ENCODE data around the gene BTF3. TPM values are rescaled to one million over a fixed set of nuclear protein-coding genes. Genes with fewer than 3 reads are reported as not detected.

Gene BTF3
- total and polyA plus RNA-seq, 2 of the 13 experiments (the other 11 are each of a cell fraction or from before 2014, with no cell fraction given): 557 to 698 TPM

DNA sequence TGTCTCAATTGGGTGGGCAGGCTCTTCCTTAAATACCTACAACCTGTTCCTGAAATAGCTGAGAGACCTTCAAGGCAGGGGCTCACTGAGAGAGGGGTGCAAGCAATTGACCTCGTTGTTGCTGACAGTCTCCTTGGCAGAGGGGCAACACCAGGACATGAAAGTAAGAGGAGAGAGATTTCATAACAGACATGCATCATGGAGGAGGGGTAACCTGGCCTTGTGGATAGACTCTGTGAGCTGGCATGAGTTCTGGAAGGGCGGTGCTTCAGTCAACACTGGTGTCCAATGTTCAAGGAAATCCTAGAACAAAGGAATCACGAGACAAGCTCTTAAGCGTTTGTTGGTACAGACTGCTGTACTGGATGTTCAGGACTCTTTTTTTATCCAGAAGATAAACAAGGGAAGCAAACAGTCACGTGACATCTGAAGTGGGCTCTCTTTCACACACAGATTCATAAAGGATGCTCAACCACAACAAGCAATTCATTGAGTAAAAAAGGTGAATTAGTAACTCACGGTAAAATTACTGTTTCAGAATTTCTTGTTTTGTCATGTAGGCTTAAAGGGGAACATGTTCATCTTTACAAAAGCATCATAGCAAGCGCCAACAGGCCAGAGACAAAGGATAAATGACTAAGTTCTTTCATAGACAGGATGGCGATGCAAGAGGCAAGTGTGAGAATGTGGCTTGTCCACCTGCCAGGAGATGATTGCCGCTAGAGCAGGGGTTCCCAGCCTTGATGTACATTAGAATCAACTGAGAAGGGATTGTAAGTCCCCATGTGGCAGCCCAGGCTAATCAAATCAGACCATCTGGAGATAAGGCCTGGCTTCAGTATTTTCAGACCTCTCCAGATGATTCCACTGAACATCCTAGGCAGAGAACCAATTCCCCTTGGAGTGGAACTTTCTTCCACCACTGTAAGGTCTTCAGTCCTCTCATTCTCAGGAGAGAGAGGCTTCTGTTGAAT is 46.5 kb downstream of the BTF3 start (continued):
- TF ChIP-seq, protein P1, sequence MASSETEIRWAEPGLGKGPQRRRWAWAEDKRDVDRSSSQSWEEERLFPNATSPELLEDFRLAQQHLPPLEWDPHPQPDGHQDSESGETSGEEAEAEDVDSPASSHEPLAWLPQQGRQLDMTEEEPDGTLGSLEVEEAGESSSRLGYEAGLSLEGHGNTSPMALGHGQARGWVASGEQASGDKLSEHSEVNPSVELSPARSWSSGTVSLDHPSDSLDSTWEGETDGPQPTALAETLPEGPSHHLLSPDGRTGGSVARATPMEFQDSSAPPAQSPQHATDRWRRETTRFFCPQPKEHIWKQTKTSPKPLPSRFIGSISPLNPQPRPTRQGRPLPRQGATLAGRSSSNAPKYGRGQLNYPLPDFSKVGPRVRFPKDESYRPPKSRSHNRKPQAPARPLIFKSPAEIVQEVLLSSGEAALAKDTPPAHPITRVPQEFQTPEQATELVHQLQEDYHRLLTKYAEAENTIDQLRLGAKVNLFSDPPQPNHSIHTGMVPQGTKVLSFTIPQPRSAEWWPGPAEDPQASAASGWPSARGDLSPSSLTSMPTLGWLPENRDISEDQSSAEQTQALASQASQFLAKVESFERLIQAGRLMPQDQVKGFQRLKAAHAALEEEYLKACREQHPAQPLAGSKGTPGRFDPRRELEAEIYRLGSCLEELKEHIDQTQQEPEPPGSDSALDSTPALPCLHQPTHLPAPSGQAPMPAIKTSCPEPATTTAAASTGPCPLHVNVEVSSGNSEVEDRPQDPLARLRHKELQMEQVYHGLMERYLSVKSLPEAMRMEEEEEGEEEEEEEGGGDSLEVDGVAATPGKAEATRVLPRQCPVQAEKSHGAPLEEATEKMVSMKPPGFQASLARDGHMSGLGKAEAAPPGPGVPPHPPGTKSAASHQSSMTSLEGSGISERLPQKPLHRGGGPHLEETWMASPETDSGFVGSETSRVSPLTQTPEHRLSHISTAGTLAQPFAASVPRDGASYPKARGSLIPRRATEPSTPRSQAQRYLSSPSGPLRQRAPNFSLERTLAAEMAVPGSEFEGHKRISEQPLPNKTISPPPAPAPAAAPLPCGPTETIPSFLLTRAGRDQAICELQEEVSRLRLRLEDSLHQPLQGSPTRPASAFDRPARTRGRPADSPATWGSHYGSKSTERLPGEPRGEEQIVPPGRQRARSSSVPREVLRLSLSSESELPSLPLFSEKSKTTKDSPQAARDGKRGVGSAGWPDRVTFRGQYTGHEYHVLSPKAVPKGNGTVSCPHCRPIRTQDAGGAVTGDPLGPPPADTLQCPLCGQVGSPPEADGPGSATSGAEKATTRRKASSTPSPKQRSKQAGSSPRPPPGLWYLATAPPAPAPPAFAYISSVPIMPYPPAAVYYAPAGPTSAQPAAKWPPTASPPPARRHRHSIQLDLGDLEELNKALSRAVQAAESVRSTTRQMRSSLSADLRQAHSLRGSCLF (CRISPR knock-in tag; IDR thresholded peaks at IDR 0.05; ENCODE audit: borderline replicate concordance): no peak
- TF ChIP-seq HOXA5 (CRISPR knock-in tag; IDR thresholded peaks at IDR 0.05) (0 out of 2 replicates have a peak, but pooled peaks have one; percentile 33), ZNF891 (CRISPR knock-in tag; IDR thresholded peaks at IDR 0.05) (no peak), TAF1 (CRISPR knock-in tag; IDR thresholded peaks at IDR 0.05) (peak; percentile 11), ZNF101 (CRISPR knock-in tag; IDR thresholded peaks at IDR 0.05; ENCODE audit: borderline replicate concordance, low read depth) (0 out of 2 replicates have a peak, but pooled peaks have one; percentile 44), ZNF354B (CRISPR knock-in tag; IDR thresholded peaks at IDR 0.05) (0 out of 2 replicates have a peak, but pooled peaks have one; percentile 28)
- TF ChIP-seq, protein P2, sequence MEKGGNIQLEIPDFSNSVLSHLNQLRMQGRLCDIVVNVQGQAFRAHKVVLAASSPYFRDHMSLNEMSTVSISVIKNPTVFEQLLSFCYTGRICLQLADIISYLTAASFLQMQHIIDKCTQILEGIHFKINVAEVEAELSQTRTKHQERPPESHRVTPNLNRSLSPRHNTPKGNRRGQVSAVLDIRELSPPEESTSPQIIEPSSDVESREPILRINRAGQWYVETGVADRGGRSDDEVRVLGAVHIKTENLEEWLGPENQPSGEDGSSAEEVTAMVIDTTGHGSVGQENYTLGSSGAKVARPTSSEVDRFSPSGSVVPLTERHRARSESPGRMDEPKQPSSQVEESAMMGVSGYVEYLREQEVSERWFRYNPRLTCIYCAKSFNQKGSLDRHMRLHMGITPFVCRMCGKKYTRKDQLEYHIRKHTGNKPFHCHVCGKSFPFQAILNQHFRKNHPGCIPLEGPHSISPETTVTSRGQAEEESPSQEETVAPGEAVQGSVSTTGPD (CRISPR knock-in tag; IDR thresholded peaks at IDR 0.05): no peak
- TF ChIP-seq, protein P3, sequence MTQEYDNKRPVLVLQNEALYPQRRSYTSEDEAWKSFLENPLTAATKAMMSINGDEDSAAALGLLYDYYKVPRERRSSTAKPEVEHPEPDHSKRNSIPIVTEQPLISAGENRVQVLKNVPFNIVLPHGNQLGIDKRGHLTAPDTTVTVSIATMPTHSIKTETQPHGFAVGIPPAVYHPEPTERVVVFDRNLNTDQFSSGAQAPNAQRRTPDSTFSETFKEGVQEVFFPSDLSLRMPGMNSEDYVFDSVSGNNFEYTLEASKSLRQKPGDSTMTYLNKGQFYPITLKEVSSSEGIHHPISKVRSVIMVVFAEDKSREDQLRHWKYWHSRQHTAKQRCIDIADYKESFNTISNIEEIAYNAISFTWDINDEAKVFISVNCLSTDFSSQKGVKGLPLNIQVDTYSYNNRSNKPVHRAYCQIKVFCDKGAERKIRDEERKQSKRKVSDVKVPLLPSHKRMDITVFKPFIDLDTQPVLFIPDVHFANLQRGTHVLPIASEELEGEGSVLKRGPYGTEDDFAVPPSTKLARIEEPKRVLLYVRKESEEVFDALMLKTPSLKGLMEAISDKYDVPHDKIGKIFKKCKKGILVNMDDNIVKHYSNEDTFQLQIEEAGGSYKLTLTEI (CRISPR knock-in tag; conservative IDR thresholded peaks at IDR 0.05): no peak
- TF ChIP-seq, protein P4, sequence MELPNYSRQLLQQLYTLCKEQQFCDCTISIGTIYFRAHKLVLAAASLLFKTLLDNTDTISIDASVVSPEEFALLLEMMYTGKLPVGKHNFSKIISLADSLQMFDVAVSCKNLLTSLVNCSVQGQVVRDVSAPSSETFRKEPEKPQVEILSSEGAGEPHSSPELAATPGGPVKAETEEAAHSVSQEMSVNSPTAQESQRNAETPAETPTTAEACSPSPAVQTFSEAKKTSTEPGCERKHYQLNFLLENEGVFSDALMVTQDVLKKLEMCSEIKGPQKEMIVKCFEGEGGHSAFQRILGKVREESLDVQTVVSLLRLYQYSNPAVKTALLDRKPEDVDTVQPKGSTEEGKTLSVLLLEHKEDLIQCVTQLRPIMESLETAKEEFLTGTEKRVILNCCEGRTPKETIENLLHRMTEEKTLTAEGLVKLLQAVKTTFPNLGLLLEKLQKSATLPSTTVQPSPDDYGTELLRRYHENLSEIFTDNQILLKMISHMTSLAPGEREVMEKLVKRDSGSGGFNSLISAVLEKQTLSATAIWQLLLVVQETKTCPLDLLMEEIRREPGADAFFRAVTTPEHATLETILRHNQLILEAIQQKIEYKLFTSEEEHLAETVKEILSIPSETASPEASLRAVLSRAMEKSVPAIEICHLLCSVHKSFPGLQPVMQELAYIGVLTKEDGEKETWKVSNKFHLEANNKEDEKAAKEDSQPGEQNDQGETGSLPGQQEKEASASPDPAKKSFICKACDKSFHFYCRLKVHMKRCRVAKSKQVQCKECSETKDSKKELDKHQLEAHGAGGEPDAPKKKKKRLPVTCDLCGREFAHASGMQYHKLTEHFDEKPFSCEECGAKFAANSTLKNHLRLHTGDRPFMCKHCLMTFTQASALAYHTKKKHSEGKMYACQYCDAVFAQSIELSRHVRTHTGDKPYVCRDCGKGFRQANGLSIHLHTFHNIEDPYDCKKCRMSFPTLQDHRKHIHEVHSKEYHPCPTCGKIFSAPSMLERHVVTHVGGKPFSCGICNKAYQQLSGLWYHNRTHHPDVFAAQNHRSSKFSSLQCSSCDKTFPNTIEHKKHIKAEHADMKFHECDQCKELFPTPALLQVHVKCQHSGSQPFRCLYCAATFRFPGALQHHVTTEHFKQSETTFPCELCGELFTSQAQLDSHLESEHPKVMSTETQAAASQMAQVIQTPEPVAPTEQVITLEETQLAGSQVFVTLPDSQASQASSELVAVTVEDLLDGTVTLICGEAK (IDR thresholded peaks at IDR 0.05): no peak
- TF ChIP-seq, protein P4 (CRISPR knock-in tag; IDR thresholded peaks at IDR 0.05): no peak; the same call in 1 of the 2 replicates
